SK-N-SH (cell line): Measurements from ENCODE around the gene PPM1A. TPM values are rescaled to one million over a fixed set of nuclear protein-coding genes. Genes with fewer than 3 reads are reported as not detected.

Source experiments
- CTCF ChIA-PET: fragments of 300-600, 350-600 bp; formaldehyde crosslinking; extraction: SDS; loops from one replicate; lab custom pipeline; 2021; lab: Yijun Ruan, JAX
- POLR2A ChIA-PET: fragments of 350-600 bp; sonication (Branson Sonifier 250); formaldehyde crosslinking; extraction: SDS; loops from one replicate; lab custom pipeline; 2020; ENCODE audit warnings: antibody characterized with exemption, inconsistent platforms; lab: Yijun Ruan, JAX
- DNase-seq: peaks from one replicate; pipeline ENCODE4 v3.0.0; 2012
- H2AFZ ChIP-seq: fragments of 200-600 bp; sonication (generic); 2 replicates; pipeline ENCODE4 v1.8.1; 2016; ENCODE audit warnings: antibody characterized with exemption, mild to moderate bottlenecking, low read depth
- H3F3A ChIP-seq: fragments of 200-600 bp; sonication (generic); replicated peaks from 2 replicates; pipeline ENCODE3; 2016; ENCODE audit warnings: antibody characterized with exemption, mild to moderate bottlenecking; ENCODE audit not compliant: insufficient read depth
- H3K27ac ChIP-seq, 2 experiments: fragments of 200-500 bp in 1 of 2; fragments of 200-600 bp in 1 of 2; sonication (Bioruptor generic) in 1 of 2; sonication (generic), shearing (Covaris generic) in 1 of 2; 2 replicates each; pipeline versions ENCODE4 v1.5.1 to v1.6.1; 2014 to 2016; ENCODE audit warnings: low read depth in 2 of 2, inconsistent platforms in 1 of 2, low read length in 1 of 2, mild to moderate bottlenecking in 1 of 2, mixed read lengths in 1 of 2
- H3K27me3 ChIP-seq: fragments of 200-600 bp; sonication (generic), shearing (Covaris generic); 2 replicates; pipeline ENCODE4 v1.6.1; 2016; ENCODE audit warnings: mixed run types; ENCODE audit not compliant: insufficient read depth
- H3K36me3 ChIP-seq, 2 experiments: fragments of 200-500 bp in 1 of 2; fragments of 200-600 bp in 1 of 2; sonication (Bioruptor generic) in 1 of 2; sonication (generic) in 1 of 2; replicated peaks in 1 of 2; 2 replicates each; pipeline versions ENCODE3 to v1.5.1; 2014 to 2016; ENCODE audit warnings: low read length in 1 of 2, mild to moderate bottlenecking in 1 of 2; ENCODE audit not compliant: insufficient read depth in 2 of 2, control insufficient read depth in 1 of 2
- H3K4me1 ChIP-seq, 2 experiments: fragments of 200-500 bp in 1 of 2; fragments of 200-600 bp in 1 of 2; sonication (Bioruptor generic) in 1 of 2; sonication (generic), shearing (Covaris generic) in 1 of 2; 2 replicates each; pipeline versions ENCODE4 v1.5.1 to v1.6.1; 2014 to 2016; ENCODE audit warnings: low read depth in 1 of 2, low read length in 1 of 2, mixed run types in 1 of 2; ENCODE audit not compliant: insufficient read depth in 2 of 2, control insufficient read depth in 1 of 2
- H3K4me2 ChIP-seq: fragments of 200-600 bp; sonication (generic), shearing (Covaris generic); 2 replicates; pipeline ENCODE4 v1.6.1; 2017; ENCODE audit warnings: mixed run types
- H3K4me3 ChIP-seq, 2 experiments: fragments of 200-500 bp in 1 of 2; fragments of 200-600 bp in 1 of 2; sonication (Bioruptor generic) in 1 of 2; sonication (generic), shearing (Covaris generic) in 1 of 2; 2 replicates each; pipeline versions ENCODE4 v1.5.1 to v1.8.1; 2014 to 2016; ENCODE audit warnings: low read depth in 2 of 2, inconsistent platforms in 1 of 2, low read length in 1 of 2, mild to moderate bottlenecking in 1 of 2, mixed read lengths in 1 of 2, moderate library complexity in 1 of 2
- H3K79me2 ChIP-seq: fragments of 200-600 bp; sonication (generic); 2 replicates; pipeline ENCODE4 v1.8.1; 2017; ENCODE audit warnings: mild to moderate bottlenecking; ENCODE audit not compliant: insufficient read depth
- H3K9ac ChIP-seq: fragments of 200-600 bp; sonication (generic); 2 replicates; pipeline ENCODE4 v1.6.1; 2017; ENCODE audit warnings: mixed run types
- H3K9me2 ChIP-seq: fragments of 200-600 bp; sonication (generic); 2 replicates; pipeline ENCODE4 v1.6.1; 2017; ENCODE audit warnings: mixed run types
- H3K9me3 ChIP-seq: fragments of 200-600 bp; sonication (generic); 2 replicates; pipeline ENCODE4 v1.6.1; 2017; ENCODE audit warnings: mixed run types, mild to moderate bottlenecking, moderate library complexity
- H4K20me1 ChIP-seq: fragments of 200-600 bp; sonication (generic); 2 replicates; pipeline ENCODE4 v1.6.1; 2017; ENCODE audit warnings: mild to moderate bottlenecking, mixed run types; ENCODE audit not compliant: insufficient read depth
- CHD2 ChIP-seq: fragments of 150-350 bp; IDR thresholded peaks from 2 replicates; pipeline ENCODE4 v1.6.1; 2018; ENCODE audit warnings: low read length; ENCODE audit not compliant: partially characterized antibody
- EP300 ChIP-seq, 2 experiments: IDR thresholded peaks; 2 replicates each; pipeline versions ENCODE4 v1.4.0 to v1.6.1; 2012; ENCODE audit warnings: borderline replicate concordance in 1 of 2, low read depth in 1 of 2, low read length in 1 of 2
- FOXJ3 ChIP-seq: sonication (generic); formaldehyde crosslinking; IDR thresholded peaks from 2 replicates; pipeline ENCODE4 v1.5.1; 2020; ENCODE audit warnings: mild to moderate bottlenecking, missing genetic modification reagents
- GABPA ChIP-seq: IDR thresholded peaks from 2 replicates; pipeline ENCODE4 v1.4.0; 2012; ENCODE audit warnings: low read depth, mild to moderate bottlenecking
- GATA2 ChIP-seq: sonication (generic); formaldehyde crosslinking; IDR thresholded peaks from 2 replicates; pipeline ENCODE4 v1.5.0; 2020; ENCODE audit warnings: mild to moderate bottlenecking, missing genetic modification reagents
- JUND ChIP-seq: IDR thresholded peaks from 2 replicates; pipeline ENCODE4 v1.4.0; 2012
- MEF2A ChIP-seq: IDR thresholded peaks from 2 replicates; pipeline ENCODE4 v1.4.0; 2012; ENCODE audit warnings: low read depth, borderline replicate concordance
- MXI1 ChIP-seq: IDR thresholded peaks from 2 replicates; pipeline ENCODE4 v1.6.1; 2012; ENCODE audit warnings: mild to moderate bottlenecking, low read depth, low read length, improper control_type of control experiment
- POLR2AphosphoS5 ChIP-seq: IDR thresholded peaks from 2 replicates; pipeline ENCODE4 v1.6.1; 2012; ENCODE audit warnings: low read depth, low read length
- RAD21 ChIP-seq: IDR thresholded peaks from 2 replicates; pipeline ENCODE4 v1.6.1; 2012; ENCODE audit warnings: mild to moderate bottlenecking, low read length
- RCOR1 ChIP-seq: fragments of 150-350 bp; IDR thresholded peaks from 2 replicates; pipeline ENCODE4 v1.6.1; 2017; ENCODE audit warnings: antibody characterized with exemption, low read length
- SIN3A ChIP-seq: IDR thresholded peaks from 2 replicates; pipeline ENCODE4 v1.6.1; 2012; ENCODE audit warnings: low read depth, mild to moderate bottlenecking, low read length, moderate library complexity, borderline replicate concordance
- SMC3 ChIP-seq: IDR thresholded peaks from 2 replicates; pipeline ENCODE4 v1.6.1; 2012; ENCODE audit warnings: low read depth, low read length, improper control_type of control experiment
- TAF1 ChIP-seq: IDR thresholded peaks from 2 replicates; pipeline ENCODE4 v1.6.1; 2012; ENCODE audit warnings: low read depth, mild to moderate bottlenecking, low read length, moderate library complexity, borderline replicate concordance
- TCF12 ChIP-seq: IDR thresholded peaks from 2 replicates; pipeline ENCODE4 v1.4.0; 2012
- USF1 ChIP-seq: IDR thresholded peaks from 2 replicates; pipeline ENCODE4 v1.4.0; 2012; ENCODE audit warnings: low read depth, borderline replicate concordance
- WGBS: methylation state at CpG from one replicate; pipeline ENCODE4 v1.1.6; 2017; ENCODE audit warnings: low lambda C conversion rate; 5-methylcytosine and 5-hydroxymethylcytosine counted together
- polyA plus RNA-seq, 3 experiments: library from polyadenylated mRNA; depleted of rRNA; stranded (reverse); fragments of >200 nt; gene quantifications; 2 replicates each; pipeline ENCODE4 v1.2.3, GENCODE V29; 2012
- TF ChIP-seq, protein P1 (sequence below): fragments of 150-350 bp; IDR thresholded peaks from 2 replicates; pipeline ENCODE4 v1.6.1; 2016; ENCODE audit warnings: mild to moderate bottlenecking, low read depth, low read length
- TF ChIP-seq, protein P2 (sequence below): fragments of 150-350 bp; IDR thresholded peaks from 2 replicates; pipeline ENCODE4 v1.6.1; 2017; ENCODE audit warnings: antibody characterized with exemption, low read length, low read depth, borderline replicate concordance

PPM1A gene
- polyA plus RNA-seq, 1 of the 3 experiments (the other 2 are of a cell fraction) = 12.3 TPM

DNA sequence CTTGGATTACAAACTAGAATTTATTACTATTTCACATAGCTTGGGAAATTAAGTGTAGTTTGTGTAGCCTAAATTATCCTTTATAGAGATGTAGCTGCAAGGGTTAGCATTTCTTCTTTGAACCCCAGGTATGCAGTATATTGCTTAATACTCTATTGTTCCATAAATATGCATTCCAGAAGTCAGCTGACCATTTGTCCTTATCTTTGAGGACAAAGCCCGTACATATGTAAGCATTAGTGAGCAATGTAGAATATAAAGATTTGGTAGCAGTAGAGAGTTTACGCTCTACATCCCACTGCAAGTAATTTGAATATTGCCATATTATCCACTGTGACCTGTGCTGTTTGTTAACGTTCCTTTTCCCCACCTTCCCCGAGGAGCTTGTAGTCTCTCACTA lies 26.9 kb downstream of the PPM1A start:
- H2AFZ ChIP-seq = no peak overlapping the region
- H3K27me3 ChIP-seq = no peaks in the 10 kb centered on the region
- H3K9ac ChIP-seq = no peak overlapping the region
- no peaks in the 10 kb centered on the region for H3K9me3 ChIP-seq
- no peak overlapping the region for H3K4me3 ChIP-seq
- H3F3A ChIP-seq = no peaks in the 10 kb centered on the region
- peaks cover 98% of the 10 kb centered on the region for H3K79me2 ChIP-seq
- ChIA-PET POLR2A (no interaction called here), CTCF (interaction anchor here (1.4 to 2.4 kb wide), 3 partner anchors 10 to 73 kb away, joined by 3 to 5 read pairs (median 5); no protein-coding TSS in a partner anchor)
- 72% methylated on average over 4 of the region's 4 CpGs for WGBS
- no peak for DNase-seq
- H4K20me1 ChIP-seq = peaks cover 79% of the 10 kb centered on the region
- H3K4me2 ChIP-seq = no peak overlapping the region
- H3K9me2 ChIP-seq = no peaks in the 10 kb centered on the region
- TF ChIP-seq, protein P1, sequence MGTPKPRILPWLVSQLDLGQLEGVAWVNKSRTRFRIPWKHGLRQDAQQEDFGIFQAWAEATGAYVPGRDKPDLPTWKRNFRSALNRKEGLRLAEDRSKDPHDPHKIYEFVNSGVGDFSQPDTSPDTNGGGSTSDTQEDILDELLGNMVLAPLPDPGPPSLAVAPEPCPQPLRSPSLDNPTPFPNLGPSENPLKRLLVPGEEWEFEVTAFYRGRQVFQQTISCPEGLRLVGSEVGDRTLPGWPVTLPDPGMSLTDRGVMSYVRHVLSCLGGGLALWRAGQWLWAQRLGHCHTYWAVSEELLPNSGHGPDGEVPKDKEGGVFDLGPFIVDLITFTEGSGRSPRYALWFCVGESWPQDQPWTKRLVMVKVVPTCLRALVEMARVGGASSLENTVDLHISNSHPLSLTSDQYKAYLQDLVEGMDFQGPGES = no peak
- TF ChIP-seq TAF1 (no peak), GATA2 (no peak), JUND (no peak), TCF12 (no peak), GABPA (no peak), MXI1 (no peak), SIN3A (no peak), FOXJ3 (no peak), RAD21 (no peak), POLR2AphosphoS5 (no peak), CHD2 (no peak)
- TF ChIP-seq, protein P2, sequence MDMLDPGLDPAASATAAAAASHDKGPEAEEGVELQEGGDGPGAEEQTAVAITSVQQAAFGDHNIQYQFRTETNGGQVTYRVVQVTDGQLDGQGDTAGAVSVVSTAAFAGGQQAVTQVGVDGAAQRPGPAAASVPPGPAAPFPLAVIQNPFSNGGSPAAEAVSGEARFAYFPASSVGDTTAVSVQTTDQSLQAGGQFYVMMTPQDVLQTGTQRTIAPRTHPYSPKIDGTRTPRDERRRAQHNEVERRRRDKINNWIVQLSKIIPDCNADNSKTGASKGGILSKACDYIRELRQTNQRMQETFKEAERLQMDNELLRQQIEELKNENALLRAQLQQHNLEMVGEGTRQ = no peak
- TF ChIP-seq, all 33 proteins: peak for 0
- Histone ChIP-seq H3K27ac (no peak overlapping the region), H3K4me1 (peaks cover 0 to 9% of the 10 kb centered on the region in 2 experiments; a peak in 3 of 4 replicates), H3K36me3 (peaks cover 0 to 12% of the 10 kb centered on the region in 2 experiments)

GRCh38 chr14:60276347-60276746 lies 27.3 kb downstream of the PPM1A start:
- Histone ChIP-seq H3K9me2 (no peaks in the 10 kb centered on the region), H3K4me2 (no peak overlapping the region), H3K9ac (no peak overlapping the region), H3K79me2 (peaks cover 98% of the 10 kb centered on the region), H4K20me1 (peaks cover 76% of the 10 kb centered on the region), H3K4me1 (peaks cover 0 to 7% of the 10 kb centered on the region in 2 experiments; a peak in 2 of 4 replicates), H3K4me3 (no peak overlapping the region), H3F3A (no peaks in the 10 kb centered on the region), H3K27me3 (no peaks in the 10 kb centered on the region), H3K27ac (no peak overlapping the region), H3K36me3 (peaks cover 0 to 12% of the 10 kb centered on the region in 2 experiments), H3K9me3 (no peaks in the 10 kb centered on the region), H2AFZ (no peak overlapping the region)
- POLR2A ChIA-PET = no interaction called here
- DNase-seq = no peak
- TF ChIP-seq SMC3 (no peak), USF1 (no peak), EP300 (IDR thresholded peaks at IDR 0.05; ENCODE audit: borderline replicate concordance in 1 of 2, low read depth in 1 of 2, low read length in 1 of 2) (no peak), MEF2A (no peak), GABPA (no peak), SIN3A (no peak), RCOR1 (no peak), FOXJ3 (no peak)
- CTCF ChIA-PET = interaction anchor here (1.4 to 2.4 kb wide), 2 partner anchors 10 to 72 kb away, joined by 3 to 5 read pairs; no protein-coding TSS in a partner anchor
- 92% methylated on average over 2 of the region's 2 CpGs for WGBS
